ENCODE measurements around the gene TEX264.
A peak's percentile ranks its signal among the peaks of the same experiment; 100 is the strongest.

The TEX264 gene

DNA sequence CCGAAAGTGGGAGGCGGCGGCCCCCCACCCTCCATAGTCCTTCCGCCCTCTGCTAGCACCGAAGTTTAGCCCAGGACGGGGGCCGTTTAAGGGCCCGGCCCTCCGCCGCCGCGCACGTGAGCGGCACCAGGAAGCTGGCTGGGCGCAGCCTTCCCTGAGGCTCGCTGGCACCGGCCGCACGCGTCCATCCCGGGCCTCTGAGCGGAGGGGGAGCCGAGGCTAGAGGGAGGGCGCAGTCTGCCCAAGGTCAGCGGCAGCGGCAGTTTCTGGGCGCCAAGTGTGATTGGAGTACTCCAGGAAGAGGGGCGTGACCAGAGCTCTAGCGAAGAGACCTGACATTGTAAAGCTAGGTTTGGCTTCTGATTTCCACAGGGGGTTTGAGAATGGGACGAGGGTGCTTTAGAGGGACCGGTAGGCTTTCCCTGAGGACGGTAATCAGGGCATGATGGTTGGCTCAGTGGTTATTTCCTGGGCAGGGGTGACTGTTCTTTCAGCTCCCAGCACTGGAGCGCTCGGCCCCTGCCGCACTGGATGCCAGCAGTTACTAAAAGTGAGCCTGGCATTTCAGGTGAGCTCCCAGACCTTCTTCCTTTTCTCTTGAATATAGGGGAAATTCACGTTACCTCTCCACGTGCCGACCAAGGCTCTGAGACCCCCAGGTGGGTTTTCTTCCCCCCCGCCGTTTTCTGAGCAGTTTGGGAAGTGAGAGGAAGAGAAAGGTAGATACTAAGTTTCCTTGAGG lies 853 bp downstream of the TEX264 start:
- Histone ChIP-seq H3K4me2 (ENCODE audit: low read length, poor library complexity, severe bottlenecking) (peak overlapping the region; percentile 96), H3K9ac (ENCODE audit: low read length) (peak overlapping the region; percentile 93), H3K36me3 (ENCODE audit: control insufficient read depth in 1 of 2, insufficient read depth in 2 of 2, low read depth in 1 of 2, low read length in 2 of 2) (peaks cover 29 to 35% of the 10 kb centered on the region in 2 experiments), H2AK5ac (ENCODE audit: low read length, severe bottlenecking) (no peak overlapping the region), H3K4me3 (ENCODE audit: insufficient read depth in 1 of 2, low read depth in 1 of 2, low read length in 2 of 2) (peak overlapping the region; percentile 81 to 94), H3K4me1 (ENCODE audit: control insufficient read depth, insufficient read depth, low read depth, low read length) (peaks cover 23% of the 10 kb centered on the region), H4K8ac (ENCODE audit: low read length) (peak overlapping the region; percentile 67), H3K79me1 (replicated peaks; ENCODE audit: low read length, poor library complexity, severe bottlenecking) (peaks cover 42% of the 10 kb centered on the region), H3K27ac (ENCODE audit: low read length, poor library complexity, severe bottlenecking) (peak overlapping the region; percentile 26), H2BK15ac (ENCODE audit: low read depth, poor library complexity, severe bottlenecking) (no peak overlapping the region), H2AFZ (ENCODE audit: low read depth, low read length) (peak overlapping the region; percentile 90), H3K18ac (ENCODE audit: low read depth in 1 of 2, low read length in 2 of 2) (peak overlapping the region; percentile 82 to 97), H4K91ac (ENCODE audit: low read length) (peak overlapping the region; percentile 55), H2BK120ac (ENCODE audit: low read depth, low read length) (peak overlapping the region; percentile 59), H3K14ac (ENCODE audit: low read length in 2 of 2) (peak overlapping the region in 1 of 2 experiments; percentile 96), H3K4ac (ENCODE audit: low read depth in 1 of 2, low read length in 2 of 2) (peak overlapping the region in 1 of 2 experiments; percentile 94), H3K9me3 (ENCODE audit: control insufficient read depth, low read length) (no peaks in the 10 kb centered on the region), H2BK5ac (ENCODE audit: low read depth, low read length, poor library complexity, severe bottlenecking) (peak overlapping the region; percentile 61), H3K23ac (ENCODE audit: low read length in 2 of 2) (peak overlapping the region in 1 of 2 experiments; percentile 63), H2BK12ac (ENCODE audit: low read length in 2 of 2) (peak overlapping the region in 1 of 2 experiments; percentile 45), H3K27me3 (ENCODE audit: control insufficient read depth in 1 of 2, insufficient read depth in 1 of 2, low read length in 2 of 2) (no peaks in the 10 kb centered on the region)
- DNase-seq: peak; percentile 76
- WGBS: 10% methylated on average over 38 of the region's 40 CpGs

GRCh38 chr3:51673181-51673801 lies 2.2 kb downstream of the TEX264 start:
- Histone ChIP-seq H3K9me3 (ENCODE audit: control insufficient read depth, low read length) (no peaks in the 10 kb centered on the region), H3K27ac (ENCODE audit: low read length, poor library complexity, severe bottlenecking) (no peak overlapping the region), H2BK15ac (ENCODE audit: low read depth, poor library complexity, severe bottlenecking) (no peak overlapping the region), H3K4me3 (ENCODE audit: insufficient read depth in 1 of 2, low read depth in 1 of 2, low read length in 2 of 2) (no peak overlapping the region), H3K4me2 (ENCODE audit: low read length, poor library complexity, severe bottlenecking) (no peak overlapping the region), H3K79me1 (replicated peaks; ENCODE audit: low read length, poor library complexity, severe bottlenecking) (peaks cover 56% of the 10 kb centered on the region), H3K36me3 (ENCODE audit: control insufficient read depth in 1 of 2, insufficient read depth in 2 of 2, low read depth in 1 of 2, low read length in 2 of 2) (peaks cover 39 to 41% of the 10 kb centered on the region in 2 experiments), H3K9ac (ENCODE audit: low read length) (peak overlapping the region; percentile 93), H3K14ac (ENCODE audit: low read length in 2 of 2) (no peak overlapping the region), H2BK5ac (ENCODE audit: low read depth, low read length, poor library complexity, severe bottlenecking) (no peak overlapping the region), H3K4ac (ENCODE audit: low read depth in 1 of 2, low read length in 2 of 2) (no peak overlapping the region), H3K4me1 (ENCODE audit: control insufficient read depth, insufficient read depth, low read depth, low read length) (peaks cover 23% of the 10 kb centered on the region), H2AK5ac (ENCODE audit: low read length, severe bottlenecking) (no peak overlapping the region), H4K8ac (ENCODE audit: low read length) (no peak overlapping the region), H2BK12ac (ENCODE audit: low read length in 2 of 2) (no peak overlapping the region), H2BK120ac (ENCODE audit: low read depth, low read length) (no peak overlapping the region), H3K27me3 (ENCODE audit: control insufficient read depth in 1 of 2, insufficient read depth in 1 of 2, low read length in 2 of 2) (no peaks in the 10 kb centered on the region), H3K18ac (ENCODE audit: low read depth in 1 of 2, low read length in 2 of 2) (no peak overlapping the region), H2AFZ (ENCODE audit: low read depth, low read length) (no peak overlapping the region), H4K91ac (ENCODE audit: low read length) (no peak overlapping the region), H3K23ac (ENCODE audit: low read length in 2 of 2) (no peak overlapping the region)
- DNase-seq: peak; percentile 6
- 66% methylated on average over 3 of the region's 4 CpGs for WGBS

DNA sequence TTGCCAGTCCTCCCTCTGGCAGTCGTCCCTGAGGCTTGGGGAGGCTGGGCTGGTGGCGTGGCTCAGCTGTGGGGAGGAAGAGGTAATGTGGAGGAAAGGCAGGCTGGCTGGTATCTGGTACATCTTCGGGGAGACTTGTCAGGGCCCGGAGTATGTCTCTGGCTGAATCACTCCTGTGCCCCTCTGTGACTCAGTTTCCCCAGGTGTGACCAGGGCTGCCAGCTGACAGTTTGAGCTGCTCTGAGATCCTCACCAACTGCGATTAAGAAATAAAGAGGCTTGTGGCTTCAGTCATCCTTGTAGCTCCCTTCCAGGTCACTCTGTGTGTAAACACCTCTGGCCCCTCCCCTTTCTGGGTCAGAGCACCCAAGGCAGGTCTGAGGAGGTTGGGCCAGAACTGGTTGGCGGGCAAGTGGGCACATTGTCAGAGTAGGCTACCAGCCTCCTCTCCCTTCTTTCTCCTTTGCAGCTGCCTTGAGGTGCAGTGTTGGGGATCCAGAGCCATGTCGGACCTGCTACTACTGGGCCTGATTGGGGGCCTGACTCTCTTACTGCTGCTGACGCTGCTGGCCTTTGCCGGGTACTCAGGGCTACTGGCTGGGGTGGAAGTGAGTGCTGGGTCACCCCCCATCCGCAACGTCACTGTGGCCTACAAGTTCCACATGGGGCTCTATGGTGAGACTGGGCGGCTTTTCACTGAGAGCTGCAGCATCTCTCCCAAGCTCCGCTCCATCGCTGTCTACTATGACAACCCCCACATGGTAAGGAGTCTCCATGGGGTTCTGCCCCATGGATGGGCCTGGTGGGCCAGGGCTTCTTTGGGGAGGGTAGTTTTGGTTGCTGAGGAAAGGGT lies 3.0 kb downstream of the TEX264 start:
- no peak for DNase-seq
- Histone ChIP-seq H3K14ac (ENCODE audit: low read length in 2 of 2) (no peak overlapping the region), H3K27ac (ENCODE audit: low read length, poor library complexity, severe bottlenecking) (no peak overlapping the region), H3K4me3 (ENCODE audit: insufficient read depth in 1 of 2, low read depth in 1 of 2, low read length in 2 of 2) (no peak overlapping the region), H3K27me3 (ENCODE audit: control insufficient read depth in 1 of 2, insufficient read depth in 1 of 2, low read length in 2 of 2) (no peaks in the 10 kb centered on the region), H3K4me1 (ENCODE audit: control insufficient read depth, insufficient read depth, low read depth, low read length) (peaks cover 23% of the 10 kb centered on the region), H2BK120ac (ENCODE audit: low read depth, low read length) (no peak overlapping the region), H3K9me3 (ENCODE audit: control insufficient read depth, low read length) (no peaks in the 10 kb centered on the region), H2BK5ac (ENCODE audit: low read depth, low read length, poor library complexity, severe bottlenecking) (no peak overlapping the region), H3K4me2 (ENCODE audit: low read length, poor library complexity, severe bottlenecking) (no peak overlapping the region), H3K36me3 (ENCODE audit: control insufficient read depth in 1 of 2, insufficient read depth in 2 of 2, low read depth in 1 of 2, low read length in 2 of 2) (peaks cover 39 to 47% of the 10 kb centered on the region in 2 experiments), H4K8ac (ENCODE audit: low read length) (no peak overlapping the region), H3K18ac (ENCODE audit: low read depth in 1 of 2, low read length in 2 of 2) (no peak overlapping the region), H4K91ac (ENCODE audit: low read length) (no peak overlapping the region), H3K79me1 (replicated peaks; ENCODE audit: low read length, poor library complexity, severe bottlenecking) (peaks cover 62% of the 10 kb centered on the region), H2AK5ac (ENCODE audit: low read length, severe bottlenecking) (no peak overlapping the region), H2BK15ac (ENCODE audit: low read depth, poor library complexity, severe bottlenecking) (peak overlapping the region; percentile 15), H3K9ac (ENCODE audit: low read length) (peak overlapping the region; percentile 93), H3K23ac (ENCODE audit: low read length in 2 of 2) (no peak overlapping the region), H3K4ac (ENCODE audit: low read depth in 1 of 2, low read length in 2 of 2) (no peak overlapping the region), H2BK12ac (ENCODE audit: low read length in 2 of 2) (no peak overlapping the region), H2AFZ (ENCODE audit: low read depth, low read length) (no peak overlapping the region)
- 97% methylated on average over 13 of the region's 14 CpGs for WGBS

DNA sequence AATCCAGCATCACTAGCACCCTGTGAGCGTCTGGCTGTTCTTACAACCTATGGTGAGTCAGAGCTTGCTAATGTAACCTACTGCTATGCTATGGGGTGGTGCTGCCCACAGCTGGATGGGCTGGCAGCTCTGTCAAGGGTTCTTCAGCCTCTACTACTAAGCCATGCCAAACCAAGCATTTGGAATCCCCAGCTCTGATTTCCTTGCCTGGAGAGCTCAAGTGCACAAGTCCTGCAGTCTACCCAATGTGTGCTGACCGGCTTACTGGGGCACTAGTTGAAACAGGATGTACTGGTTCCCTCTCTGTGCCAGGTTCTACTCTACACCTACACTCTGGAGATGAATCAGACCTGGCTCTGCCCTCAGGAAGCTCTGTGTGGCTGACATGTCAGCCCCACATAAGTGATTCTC lies 4.2 kb downstream of the TEX264 start:
- no peak for DNase-seq
- Histone ChIP-seq H2BK12ac (ENCODE audit: low read length in 2 of 2) (no peak overlapping the region), H2BK120ac (ENCODE audit: low read depth, low read length) (no peak overlapping the region), H3K18ac (ENCODE audit: low read depth in 1 of 2, low read length in 2 of 2) (no peak overlapping the region), H2BK5ac (ENCODE audit: low read depth, low read length, poor library complexity, severe bottlenecking) (no peak overlapping the region), H3K4ac (ENCODE audit: low read depth in 1 of 2, low read length in 2 of 2) (no peak overlapping the region), H3K9me3 (ENCODE audit: control insufficient read depth, low read length) (no peaks in the 10 kb centered on the region), H3K14ac (ENCODE audit: low read length in 2 of 2) (no peak overlapping the region), H3K27ac (ENCODE audit: low read length, poor library complexity, severe bottlenecking) (no peak overlapping the region), H3K23ac (ENCODE audit: low read length in 2 of 2) (no peak overlapping the region), H2AFZ (ENCODE audit: low read depth, low read length) (no peak overlapping the region), H3K79me1 (replicated peaks; ENCODE audit: low read length, poor library complexity, severe bottlenecking) (peaks cover 74% of the 10 kb centered on the region), H2AK5ac (ENCODE audit: low read length, severe bottlenecking) (no peak overlapping the region), H2BK15ac (ENCODE audit: low read depth, poor library complexity, severe bottlenecking) (no peak overlapping the region), H4K91ac (ENCODE audit: low read length) (no peak overlapping the region), H4K8ac (ENCODE audit: low read length) (no peak overlapping the region), H3K9ac (ENCODE audit: low read length) (peak overlapping the region; percentile 4), H3K36me3 (ENCODE audit: control insufficient read depth in 1 of 2, insufficient read depth in 2 of 2, low read depth in 1 of 2, low read length in 2 of 2) (peaks cover 41 to 56% of the 10 kb centered on the region in 2 experiments), H3K4me2 (ENCODE audit: low read length, poor library complexity, severe bottlenecking) (no peak overlapping the region), H3K4me3 (ENCODE audit: insufficient read depth in 1 of 2, low read depth in 1 of 2, low read length in 2 of 2) (no peak overlapping the region), H3K27me3 (ENCODE audit: control insufficient read depth in 1 of 2, insufficient read depth in 1 of 2, low read length in 2 of 2) (no peaks in the 10 kb centered on the region), H3K4me1 (ENCODE audit: control insufficient read depth, insufficient read depth, low read depth, low read length) (peaks cover 23% of the 10 kb centered on the region)
- whole genome bisulfite sequencing: 80% methylated on average over 2 of the region's 2 CpGs
